B cell (primary cell): ENCODE measurements around the gene HOXA3. TPM values are rescaled to one million over a fixed set of nuclear protein-coding genes. Genes with fewer than 3 reads are reported as not detected.

Source experiments
- ATAC-seq: fragments of 200-7000 bp; cut with Tn5 transposase; one replicate; pipeline ENCODE4 v1.10.0; 2021; ENCODE audit warnings: low read depth, mild to moderate bottlenecking, moderate number of reproducible peaks, moderate library complexity
- CTCF ChIA-PET: fragments of 350-600 bp; sonication (Branson Sonifier 250); formaldehyde crosslinking; loops from one replicate; lab custom pipeline; 2021; ENCODE audit warnings: antibody characterized with exemption, inconsistent platforms; lab: Charles Lee
- POLR2A ChIA-PET: fragments of 350-600 bp; sonication (Branson Sonifier 250); formaldehyde crosslinking; loops from one replicate; lab custom pipeline; 2021; ENCODE audit warnings: antibody characterized with exemption; lab: Charles Lee
- DNase-seq: peaks from one replicate; pipeline ENCODE4 v3.0.0; 2013
- H2AFZ ChIP-seq: 2 replicates; pipeline ENCODE4 v1.6.1; 2012; ENCODE audit warnings: mild to moderate bottlenecking, low read depth, low read length; ENCODE audit not compliant: insufficient read depth, poor library complexity, severe bottlenecking
- H3K27ac ChIP-seq, 2 donors: 1 replicate in 1 of 2; 2 replicates in 1 of 2; pipeline ENCODE4 v1.5.1; 2012 to 2013; ENCODE audit warnings: low read length in 2 of 2, mild to moderate bottlenecking in 2 of 2, moderate library complexity in 1 of 2
- H3K27me3 ChIP-seq, 4 experiments: fragments of 200-600 bp in 1 of 4; sonication (generic) in 1 of 4; replicated peaks in 1 of 4; 1 replicate in 2 of 4; 2 replicates in 2 of 4; pipeline versions ENCODE4 v1.6.1 to v1.7.0; 2013 to 2016; ENCODE audit warnings: low read length in 3 of 4, mild to moderate bottlenecking in 2 of 4, mixed read lengths in 1 of 4, moderate library complexity in 1 of 4; ENCODE audit not compliant: insufficient read depth in 4 of 4, control insufficient read depth in 3 of 4; ENCODE audit errors: control extremely low read depth in 1 of 4
- H3K36me3 ChIP-seq, 2 experiments: replicated peaks in 1 of 2; 1 replicate in 1 of 2; 2 replicates in 1 of 2; pipeline versions ENCODE4 v1.6.1 to v1.7.1; 2013; ENCODE audit warnings: low read length in 1 of 2; ENCODE audit not compliant: insufficient read depth in 2 of 2, control insufficient read depth in 1 of 2; ENCODE audit errors: control extremely low read depth in 1 of 2, extremely low read depth in 1 of 2
- H3K4me1 ChIP-seq, 2 donors: fragments of 200-600 bp in 1 of 2; sonication (generic) in 1 of 2; 1 replicate in 1 of 2; 2 replicates in 1 of 2; pipeline versions ENCODE4 v1.5.1 to v1.6.1; 2013 to 2017; ENCODE audit warnings: low read length in 2 of 2; ENCODE audit not compliant: control insufficient read depth in 2 of 2, insufficient read depth in 2 of 2
- H3K4me2 ChIP-seq: replicated peaks from 2 replicates; pipeline ENCODE3; 2012; ENCODE audit warnings: mild to moderate bottlenecking, low read depth, low read length; ENCODE audit not compliant: poor library complexity, severe bottlenecking
- H3K4me3 ChIP-seq, 5 experiments: fragments of 200-600 bp in 1 of 5; sonication (generic) in 1 of 5; 1 replicate in 3 of 5; 2 replicates in 2 of 5; pipeline versions ENCODE4 v1.5.1 to v1.7.0; 2011 to 2016; ENCODE audit warnings: low read length in 4 of 5, mild to moderate bottlenecking in 4 of 5, low read depth in 2 of 5, control low read depth in 1 of 5, moderate library complexity in 1 of 5; ENCODE audit not compliant: insufficient read depth in 1 of 5; ENCODE audit errors: control extremely low read depth in 1 of 5, extremely low read depth in 1 of 5
- H3K79me2 ChIP-seq: fragments of 200-600 bp; sonication (generic); one replicate; pipeline ENCODE4 v1.6.0; 2016; ENCODE audit warnings: low read length; ENCODE audit not compliant: control insufficient read depth, insufficient read depth
- H3K9ac ChIP-seq: fragments of 200-600 bp; sonication (generic); 2 replicates; pipeline ENCODE4 v1.6.1; 2017; ENCODE audit warnings: mild to moderate bottlenecking, low read length, moderate library complexity
- H3K9me3 ChIP-seq, 3 donors: one replicate each; pipeline versions ENCODE4 v1.6.1 to v1.7.1; 2013; ENCODE audit warnings: low read length in 2 of 3; ENCODE audit not compliant: control insufficient read depth in 2 of 3, insufficient read depth in 1 of 3; ENCODE audit errors: control extremely low read depth in 1 of 3
- H4K20me1 ChIP-seq: 2 replicates; pipeline ENCODE4 v1.6.0; 2012; ENCODE audit warnings: mild to moderate bottlenecking, low read length; ENCODE audit not compliant: insufficient read depth, control insufficient read depth, poor library complexity, severe bottlenecking
- H3K27ac Mint-ChIP-seq: one replicate; pipeline ENCODE4 v1.8.0; 2021; ENCODE audit warnings: mixed read lengths
- H3K27me3 Mint-ChIP-seq: one replicate; pipeline ENCODE4 v1.8.0; 2021; ENCODE audit warnings: mixed read lengths
- H3K4me1 Mint-ChIP-seq: one replicate; pipeline ENCODE4 v1.8.0; 2021; ENCODE audit warnings: mixed read lengths
- H3K4me3 Mint-ChIP-seq: one replicate; pipeline ENCODE4 v1.8.0; 2021; ENCODE audit warnings: mixed read lengths
- H3K9me3 Mint-ChIP-seq: one replicate; pipeline ENCODE4 v1.8.0; 2022; ENCODE audit warnings: mixed read lengths; ENCODE audit not compliant: insufficient read depth
- EZH2 ChIP-seq: IDR thresholded peaks from 2 replicates; pipeline ENCODE4 v1.6.1; 2012; ENCODE audit warnings: borderline replicate concordance, low read depth, mild to moderate bottlenecking, moderate library complexity, low read length; ENCODE audit not compliant: insufficient read depth, poor library complexity, severe bottlenecking
- WGBS: methylation state at CpG from one replicate; pipeline ENCODE4 v1.1.5; 2013; ENCODE audit warnings: missing lambda C conversion rate; ENCODE audit not compliant: insufficient coverage; 5-methylcytosine and 5-hydroxymethylcytosine counted together
- intact Hi-C: fragments of 100-400 bp; cut with micrococcal nuclease; formaldehyde crosslinking; loops from one replicate; pipeline ENCODE4 v1.10.0; 2022
- polyA plus RNA-seq: library from polyadenylated mRNA; depleted of rRNA; stranded (reverse); fragments of >200 nt; gene quantifications from 2 replicates; pipeline ENCODE4 v1.2.3, GENCODE V29; 2012
- total RNA-seq, 2 donors: library from RNA; stranded (reverse); fragments of 120-200 nt in 1 of 2; gene quantifications; 1 replicate in 1 of 2; 2 replicates in 1 of 2; pipeline versions ENCODE4 v1.2.3 to v1.2.4, GENCODE V29; 2013 to 2022
- TF ChIP-seq, protein P1 (sequence below): fragments of 200-600 bp; IDR thresholded peaks from one replicate; pipeline ENCODE4 v1.8.0; 2022; ENCODE audit warnings: antibody characterized with exemption, mild to moderate bottlenecking

Gene HOXA3
- total and polyA plus RNA-seq, 2 donors (not counting 1 experiment from before 2014, with no cell fraction given) = 0.07 TPM; not detected in 1

DNA sequence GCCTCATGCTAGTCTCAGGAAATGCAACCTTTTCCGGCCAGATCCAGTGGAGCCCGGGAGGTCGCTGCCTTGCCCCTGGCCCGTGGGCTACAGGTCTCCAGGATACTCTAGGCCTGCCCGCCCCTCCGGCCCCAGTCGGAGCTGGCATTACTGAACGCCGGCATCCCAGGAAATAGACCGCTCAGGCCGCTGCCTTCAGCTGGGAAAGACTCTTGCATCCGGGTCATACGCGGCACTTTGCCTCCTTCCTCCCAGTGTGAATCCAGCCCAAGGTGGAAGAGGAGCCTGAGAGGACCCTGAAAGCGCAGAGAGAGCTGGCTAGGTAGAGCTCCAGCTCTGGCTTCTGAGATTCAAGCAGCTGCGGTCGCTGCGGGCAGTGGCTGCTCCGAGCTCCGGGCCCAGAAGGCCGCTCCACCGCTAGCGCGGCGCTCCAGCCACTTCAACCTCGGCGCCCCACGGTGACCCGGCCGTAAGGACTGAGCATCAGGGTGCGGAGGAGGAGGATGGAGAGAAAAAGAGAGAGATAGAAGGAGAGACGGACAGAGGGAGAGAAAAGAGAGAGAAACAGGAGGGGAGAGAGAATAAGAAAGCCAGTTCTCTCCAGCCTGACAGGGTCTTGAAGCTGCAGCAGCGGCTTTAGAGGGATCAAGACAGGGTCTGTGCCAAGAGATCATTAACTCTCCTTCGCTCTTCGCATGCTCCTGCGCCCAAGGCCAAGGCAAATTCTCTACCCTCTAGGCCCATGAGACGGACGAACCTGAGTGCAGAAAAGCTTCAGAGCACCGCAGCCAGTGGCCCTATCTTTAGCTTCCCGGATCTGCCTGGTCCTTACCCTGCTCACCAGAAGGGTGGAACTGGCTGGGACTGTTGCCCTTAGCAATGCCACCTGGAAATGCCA is 23.5 kb upstream of the HOXA3 start:
- H3K79me2 ChIP-seq = no peaks in the 10 kb centered on the region
- CTCF ChIA-PET = interaction anchor here (1.7 kb wide), 2 partner anchors 15 to 20 kb away, joined by 5 read pairs; no protein-coding TSS in a partner anchor
- DNase-seq = no peak
- peaks cover 0 to 59% (median 10%) of the 10 kb centered on the region in 3 donors for H3K9me3 ChIP-seq
- intact Hi-C loops = no loop called here
- POLR2A ChIA-PET = no interaction called here
- H4K20me1 ChIP-seq = peaks cover 8% of the 10 kb centered on the region
- H3K4me1 ChIP-seq = peaks cover 33 to 50% of the 10 kb centered on the region in 2 donors
- H3K4me2 ChIP-seq = no peak overlapping the region
- peaks cover 0 to 96% (median 76%) of the 10 kb centered on the region in 4 experiments for H3K27me3 ChIP-seq
- H2AFZ ChIP-seq = no peak overlapping the region
- Mint-ChIP-seq H3K4me1 (peaks cover 19% of the 10 kb centered on the region), H3K27me3 (peaks cover 58% of the 10 kb centered on the region), H3K9me3 (no peaks in the 10 kb centered on the region), H3K27ac (no peak overlapping the region), H3K4me3 (no peak overlapping the region)
- WGBS = 96% methylated on average over 39 of the region's 40 CpGs
- TF ChIP-seq, protein P1, sequence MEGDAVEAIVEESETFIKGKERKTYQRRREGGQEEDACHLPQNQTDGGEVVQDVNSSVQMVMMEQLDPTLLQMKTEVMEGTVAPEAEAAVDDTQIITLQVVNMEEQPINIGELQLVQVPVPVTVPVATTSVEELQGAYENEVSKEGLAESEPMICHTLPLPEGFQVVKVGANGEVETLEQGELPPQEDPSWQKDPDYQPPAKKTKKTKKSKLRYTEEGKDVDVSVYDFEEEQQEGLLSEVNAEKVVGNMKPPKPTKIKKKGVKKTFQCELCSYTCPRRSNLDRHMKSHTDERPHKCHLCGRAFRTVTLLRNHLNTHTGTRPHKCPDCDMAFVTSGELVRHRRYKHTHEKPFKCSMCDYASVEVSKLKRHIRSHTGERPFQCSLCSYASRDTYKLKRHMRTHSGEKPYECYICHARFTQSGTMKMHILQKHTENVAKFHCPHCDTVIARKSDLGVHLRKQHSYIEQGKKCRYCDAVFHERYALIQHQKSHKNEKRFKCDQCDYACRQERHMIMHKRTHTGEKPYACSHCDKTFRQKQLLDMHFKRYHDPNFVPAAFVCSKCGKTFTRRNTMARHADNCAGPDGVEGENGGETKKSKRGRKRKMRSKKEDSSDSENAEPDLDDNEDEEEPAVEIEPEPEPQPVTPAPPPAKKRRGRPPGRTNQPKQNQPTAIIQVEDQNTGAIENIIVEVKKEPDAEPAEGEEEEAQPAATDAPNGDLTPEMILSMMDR = no peak
- TF ChIP-seq EZH2 = no peak
- H3K4me3 ChIP-seq = no peak overlapping the region
- no peaks in the 10 kb centered on the region for H3K36me3 ChIP-seq
- H3K9ac ChIP-seq = no peak overlapping the region
- ATAC-seq = no peak
- H3K27ac ChIP-seq = no peak overlapping the region
